IMR-90 (cell line): Measurements from ENCODE around the gene CDX1. TPM values are rescaled to one million over a fixed set of nuclear protein-coding genes. Genes with fewer than 3 reads are reported as not detected.

Experiments used
- ATAC-seq: fragments of 200-7000 bp; cut with Tn5 transposase; 2 replicates; pipeline ENCODE4 v1.9.1; 2020; ENCODE audit warnings: low read depth, mild to moderate bottlenecking, moderate library complexity
- BruUV-seq: library from RNA; stranded (reverse); fragments of 400-500 nt; replicated peaks from 2 replicates; lab custom pipeline; 2021; lab: Mats Ljungman, UMichigan
- CTCF ChIA-PET: fragments of 300-600 bp; formaldehyde crosslinking; extraction: SDS; loops from one replicate; lab custom pipeline; 2021; ENCODE audit warnings: antibody characterized with exemption; lab: Yijun Ruan, JAX
- POLR2A ChIA-PET: fragments of 300-600 bp; sonication (Branson Sonifier 250); formaldehyde crosslinking; loops from one replicate; lab custom pipeline; 2022; ENCODE audit warnings: antibody characterized with exemption; ENCODE audit not compliant: unreplicated experiment; lab: Charles Lee
- DNase-seq: peaks from one replicate; pipeline ENCODE4 v3.0.0; 2013
- H2AFZ ChIP-seq: replicated peaks from 2 replicates; pipeline ENCODE3; 2013; ENCODE audit warnings: low read length, mild to moderate bottlenecking; ENCODE audit not compliant: poor library complexity
- H2AK5ac ChIP-seq: 2 replicates; pipeline ENCODE4 v1.6.1; 2013; ENCODE audit warnings: low read depth, low read length, inconsistent platforms
- H2AK9ac ChIP-seq: replicated peaks from 2 replicates; pipeline ENCODE3; 2013; ENCODE audit warnings: mild to moderate bottlenecking, low read depth, low read length, moderate library complexity; ENCODE audit not compliant: poor library complexity
- H2BK120ac ChIP-seq: 2 replicates; pipeline ENCODE4 v1.6.1; 2013; ENCODE audit warnings: low read depth, low read length, inconsistent platforms
- H2BK15ac ChIP-seq: 3 replicates; pipeline ENCODE4 v1.6.1; 2013; ENCODE audit warnings: low read depth, low read length, inconsistent platforms
- H2BK20ac ChIP-seq: 2 replicates; pipeline ENCODE4 v1.6.1; 2013; ENCODE audit warnings: low read depth, mild to moderate bottlenecking, inconsistent platforms, low read length, moderate library complexity
- H2BK5ac ChIP-seq: 2 replicates; pipeline ENCODE4 v1.6.1; 2013; ENCODE audit warnings: mild to moderate bottlenecking, low read depth, low read length, inconsistent platforms; ENCODE audit not compliant: poor library complexity, severe bottlenecking
- H3K14ac ChIP-seq: replicated peaks from 2 replicates; pipeline ENCODE4 v1.6.1; 2013; ENCODE audit warnings: low read depth, low read length, inconsistent platforms
- H3K18ac ChIP-seq: 2 replicates; pipeline ENCODE4 v1.6.1; 2013; ENCODE audit warnings: low read depth, low read length, control low read depth
- H3K23ac ChIP-seq: 2 replicates; pipeline ENCODE4 v1.6.1; 2013; ENCODE audit warnings: low read depth, low read length, inconsistent platforms
- H3K27ac ChIP-seq: 2 replicates; pipeline ENCODE4 v1.5.1; 2013; ENCODE audit warnings: mild to moderate bottlenecking, control low read depth, low read length; ENCODE audit not compliant: insufficient read depth
- H3K27me3 ChIP-seq: 2 replicates; pipeline ENCODE4 v1.6.1; 2013; ENCODE audit warnings: low read length; ENCODE audit not compliant: control insufficient read depth, insufficient read depth
- H3K36me3 ChIP-seq: 2 replicates; pipeline ENCODE4 v1.6.1; 2013; ENCODE audit warnings: low read length, mixed read lengths; ENCODE audit not compliant: control insufficient read depth, insufficient read depth
- H3K4ac ChIP-seq: 2 replicates; pipeline ENCODE4 v1.6.1; 2013; ENCODE audit warnings: low read depth, low read length, inconsistent platforms
- H3K4me1 ChIP-seq: 2 replicates; pipeline ENCODE4 v1.6.1; 2013; ENCODE audit warnings: low read length, mixed read lengths; ENCODE audit not compliant: control insufficient read depth, insufficient read depth
- H3K4me2 ChIP-seq: 2 replicates; pipeline ENCODE4 v1.6.1; 2013; ENCODE audit warnings: low read depth, mild to moderate bottlenecking, control low read depth, low read length, moderate library complexity
- H3K4me3 ChIP-seq: 2 replicates; pipeline ENCODE4 v1.5.1; 2013; ENCODE audit warnings: low read depth, mild to moderate bottlenecking, control low read depth, low read length, moderate library complexity; ENCODE audit not compliant: insufficient read depth
- H3K56ac ChIP-seq: 2 replicates; pipeline ENCODE4 v1.6.1; 2013; ENCODE audit warnings: low read length, inconsistent platforms; ENCODE audit not compliant: insufficient read depth; ENCODE audit errors: extremely low read depth
- H3K79me1 ChIP-seq, 2 experiments: 2 replicates each; pipeline ENCODE4 v1.6.1; 2013; ENCODE audit warnings: low read length in 2 of 2, inconsistent platforms in 1 of 2, low read depth in 1 of 2
- H3K9ac ChIP-seq: 2 replicates; pipeline ENCODE4 v1.6.1; 2013; ENCODE audit warnings: low read depth, low read length, control low read depth
- H3K9me1 ChIP-seq: 2 replicates; pipeline ENCODE4 v1.6.1; 2013; ENCODE audit warnings: low read length, inconsistent platforms; ENCODE audit not compliant: insufficient read depth
- H3K9me3 ChIP-seq: 2 replicates; pipeline ENCODE4 v1.6.1; 2013; ENCODE audit warnings: low read length; ENCODE audit not compliant: control insufficient read depth, insufficient read depth
- H4K20me1 ChIP-seq: 2 replicates; pipeline ENCODE4 v1.6.1; 2013; ENCODE audit warnings: low read length, inconsistent platforms; ENCODE audit not compliant: insufficient read depth
- H4K5ac ChIP-seq: 2 replicates; pipeline ENCODE4 v1.6.1; 2013; ENCODE audit warnings: mild to moderate bottlenecking, low read depth, low read length, control low read depth
- H4K8ac ChIP-seq, 2 experiments: 2 replicates each; pipeline ENCODE4 v1.6.1; 2013; ENCODE audit warnings: low read depth in 2 of 2, low read length in 2 of 2, control low read depth in 1 of 2, inconsistent platforms in 1 of 2
- H4K91ac ChIP-seq: 2 replicates; pipeline ENCODE4 v1.6.1; 2013; ENCODE audit warnings: low read depth, low read length, inconsistent platforms; ENCODE audit not compliant: insufficient read depth
- BHLHE40 ChIP-seq: fragments of 150-350 bp; IDR thresholded peaks from 2 replicates; pipeline ENCODE4 v1.6.1; 2016; ENCODE audit warnings: mild to moderate bottlenecking, low read depth, low read length
- ELK1 ChIP-seq: fragments of 150-350 bp; IDR thresholded peaks from 2 replicates; pipeline ENCODE4 v1.6.1; 2016; ENCODE audit warnings: low read depth, mild to moderate bottlenecking, low read length, moderate library complexity, borderline replicate concordance
- FOS ChIP-seq: fragments of 150-350 bp; IDR thresholded peaks from 2 replicates; pipeline ENCODE4 v1.6.1; 2016; ENCODE audit warnings: low read depth, low read length
- MAZ ChIP-seq: IDR thresholded peaks from 2 replicates; pipeline ENCODE4 v1.6.1; 2012; ENCODE audit warnings: low read depth, mild to moderate bottlenecking, low read length, improper control_type of control experiment, moderate library complexity, borderline replicate concordance
- RAD21 ChIP-seq: IDR thresholded peaks from 2 replicates; pipeline ENCODE4 v1.6.1; 2012; ENCODE audit warnings: low read length, improper control_type of control experiment
- RFX5 ChIP-seq: IDR thresholded peaks from 2 replicates; pipeline ENCODE4 v1.8.0; 2012; ENCODE audit warnings: low read depth, mild to moderate bottlenecking, low read length, moderate library complexity
- SMC3 ChIP-seq: fragments of 150-350 bp; IDR thresholded peaks from 2 replicates; pipeline ENCODE4 v1.6.1; 2016; ENCODE audit warnings: low read depth, mild to moderate bottlenecking, antibody characterized with exemption, low read length, moderate library complexity
- WGBS, 2 experiments: methylation state at CpG; one replicate each; pipeline versions ENCODE4 v1.1.5 to v1.1.7; 2013; ENCODE audit warnings: missing lambda C conversion rate in 2 of 2; ENCODE audit not compliant: insufficient read length in 1 of 2; ENCODE audit errors: extremely low coverage in 2 of 2; 5-methylcytosine and 5-hydroxymethylcytosine counted together
- dilution Hi-C: fragments of 300-500 bp; cut with HindIII; formaldehyde crosslinking; loops from one replicate; pipeline ENCODE4 v1.14.3; 2018; ENCODE audit warnings: low sequenced_read_pairs; ENCODE audit not compliant: unreplicated experiment
- in situ Hi-C: fragments of 300-500 bp; cut with MboI; formaldehyde crosslinking; loops from 3 replicates; pipeline ENCODE4 v1.14.3; 2019; ENCODE audit warnings: low sequenced_read_pairs, inconsistent platforms, mixed read lengths
- intact Hi-C: fragments of 100-400 bp; cut with micrococcal nuclease; formaldehyde crosslinking; loops from 2 replicates; pipeline ENCODE4 v1.10.0; 2022
- polyA plus RNA-seq, 3 experiments: library from polyadenylated mRNA; depleted of rRNA; stranded (reverse); fragments of >200 nt; gene quantifications; 2 replicates each; pipeline ENCODE4 v1.2.3, GENCODE V29; 2012; ENCODE audit warnings: low replicate concordance in 1 of 3
- total RNA-seq: library from RNA; depleted of rRNA; stranded (reverse); fragments of >200 nt; gene quantifications from 2 replicates; pipeline ENCODE4 v1.2.3, GENCODE V29; 2012
- TF ChIP-seq, protein P1 (sequence below): conservative IDR thresholded peaks from 2 replicates; pipeline ENCODE4 v1.5.1; 2012; ENCODE audit warnings: mild to moderate bottlenecking, low read depth, low read length, improper control_type of control experiment

CDX1 gene
- total and polyA plus RNA-seq, 2 of the 4 experiments (the other 2 are of a cell fraction): 0.18 to 0.24 TPM

GRCh38 chr5:150134198-150134588 is 32.4 kb upstream of the CDX1 start (continued):
- no peak for TF ChIP-seq ELK1

- peak overlapping the region; percentile 74; the same call in 1 of the 2 replicates for H3K23ac ChIP-seq
- peak overlapping the region; percentile 100; the same call in 2 of the 3 replicates for H2BK15ac ChIP-seq
- H3K4ac ChIP-seq: peak overlapping the region; percentile 100
- DNase-seq (no peak), ATAC-seq (no peak)
- H4K8ac ChIP-seq: peak overlapping the region; percentile 25 to 79
- no peak for TF ChIP-seq RAD21
- TF ChIP-seq BHLHE40: no peak
- no peak for TF ChIP-seq MAZ
- no peak for TF ChIP-seq SMC3
- TF ChIP-seq RFX5: no peak
- TF ChIP-seq, protein P1, sequence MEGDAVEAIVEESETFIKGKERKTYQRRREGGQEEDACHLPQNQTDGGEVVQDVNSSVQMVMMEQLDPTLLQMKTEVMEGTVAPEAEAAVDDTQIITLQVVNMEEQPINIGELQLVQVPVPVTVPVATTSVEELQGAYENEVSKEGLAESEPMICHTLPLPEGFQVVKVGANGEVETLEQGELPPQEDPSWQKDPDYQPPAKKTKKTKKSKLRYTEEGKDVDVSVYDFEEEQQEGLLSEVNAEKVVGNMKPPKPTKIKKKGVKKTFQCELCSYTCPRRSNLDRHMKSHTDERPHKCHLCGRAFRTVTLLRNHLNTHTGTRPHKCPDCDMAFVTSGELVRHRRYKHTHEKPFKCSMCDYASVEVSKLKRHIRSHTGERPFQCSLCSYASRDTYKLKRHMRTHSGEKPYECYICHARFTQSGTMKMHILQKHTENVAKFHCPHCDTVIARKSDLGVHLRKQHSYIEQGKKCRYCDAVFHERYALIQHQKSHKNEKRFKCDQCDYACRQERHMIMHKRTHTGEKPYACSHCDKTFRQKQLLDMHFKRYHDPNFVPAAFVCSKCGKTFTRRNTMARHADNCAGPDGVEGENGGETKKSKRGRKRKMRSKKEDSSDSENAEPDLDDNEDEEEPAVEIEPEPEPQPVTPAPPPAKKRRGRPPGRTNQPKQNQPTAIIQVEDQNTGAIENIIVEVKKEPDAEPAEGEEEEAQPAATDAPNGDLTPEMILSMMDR: no peak
- no peak for TF ChIP-seq FOS
- in situ Hi-C loops (no loop called here), dilution Hi-C loops (no loop called here), intact Hi-C loops (no loop called here)
- H4K91ac ChIP-seq: peak overlapping the region; percentile 100
- peak overlapping the region; percentile 99 for H2BK120ac ChIP-seq
- peak overlapping the region; percentile 83; the same call in 1 of the 2 replicates for H2BK20ac ChIP-seq
- peak overlapping the region; percentile 100 for H3K14ac ChIP-seq
- POLR2A ChIA-PET: no interaction called here
- H3K56ac ChIP-seq: no peak overlapping the region
- peaks cover 37 to 91% of the 10 kb centered on the region in 2 experiments for H3K79me1 ChIP-seq
- H3K9me3 ChIP-seq: no peaks in the 10 kb centered on the region
- 100% methylated on average over 2 of the region's 21 CpGs; no CpG with 5 or more reads in 1 of the 2 experiments for WGBS, 2 experiments
- no peak overlapping the region for H3K4me3 ChIP-seq
- peak overlapping the region; percentile 17 for H2AK9ac ChIP-seq
- peaks cover 62% of the 10 kb centered on the region for H3K36me3 ChIP-seq
- no peak overlapping the region for H3K4me2 ChIP-seq
- BruUV-seq: no TSS peak
- H3K27ac ChIP-seq: peak overlapping the region; percentile 98
- no peaks in the 10 kb centered on the region for H3K27me3 ChIP-seq
- no peaks in the 10 kb centered on the region for H4K20me1 ChIP-seq
- peak overlapping the region; percentile 98 for H2BK5ac ChIP-seq
- peak overlapping the region; percentile 5; the same call in 1 of the 2 replicates for H3K9ac ChIP-seq
- CTCF ChIA-PET: interaction anchor here (0.8 to 1.0 kb wide), 2 partner anchors 20 to 71 kb away, joined by 3 to 4 read pairs; partner anchors contain the start of gene PDGFRB
- peak overlapping the region; percentile 100 for H2AK5ac ChIP-seq
- H3K18ac ChIP-seq: no peak overlapping the region
- no peak overlapping the region for H4K5ac ChIP-seq
- peak overlapping the region; percentile 48 for H2AFZ ChIP-seq
- peaks cover 36% of the 10 kb centered on the region for H3K9me1 ChIP-seq
- peaks cover 66% of the 10 kb centered on the region for H3K4me1 ChIP-seq
Measured at GRCh38 chr5:150135557-150136304, 30.8 kb upstream of the CDX1 start.
